Activated CD8-positive, alpha-beta T cell treated with anti-CD3 and anti-CD28 coated beads for 36 hours (primary cell): Measurements from ENCODE around the gene STIL. TPM values are rescaled to one million over a fixed set of nuclear protein-coding genes. Genes with fewer than 3 reads are reported as not detected.
A peak's percentile ranks its signal among the peaks of the same experiment; 100 is the strongest.
"Not testable (repeated sequence)": the region's sequence is repeated elsewhere in the genome, so short reads cannot be mapped to it uniquely, and the experiment has no call there.

ENCODE experiments used
- ATAC-seq: fragments of 200-7000 bp; cut with Tn5 transposase; one replicate; pipeline ENCODE4 v1.10.0; 2021; ENCODE audit warnings: mild to moderate bottlenecking, moderate library complexity
- CTCF ChIA-PET: fragments of 350-600 bp; sonication (Branson Sonifier 250); formaldehyde crosslinking; loops from one replicate; lab custom pipeline; 2021; ENCODE audit warnings: antibody characterized with exemption; lab: Charles Lee
- POLR2A ChIA-PET: fragments of 350-600 bp; sonication (Branson Sonifier 250); formaldehyde crosslinking; loops from one replicate; lab custom pipeline; 2021; ENCODE audit warnings: antibody characterized with exemption; lab: Charles Lee
- DNase-seq: peaks from one replicate; pipeline ENCODE4 v3.0.0-alpha.2; 2020
- H3K27ac Mint-ChIP-seq: one replicate; pipeline ENCODE4 v1.8.0; 2021; ENCODE audit warnings: mild to moderate bottlenecking, mixed read lengths
- H3K27me3 Mint-ChIP-seq: one replicate; pipeline ENCODE4 v1.8.0; 2021; ENCODE audit warnings: mixed read lengths
- H3K36me3 Mint-ChIP-seq: one replicate; pipeline ENCODE4 v1.8.0; 2021; ENCODE audit warnings: low read depth, mixed read lengths
- H3K4me1 Mint-ChIP-seq: one replicate; pipeline ENCODE4 v1.8.0; 2021; ENCODE audit warnings: low read depth, mixed read lengths
- H3K4me3 Mint-ChIP-seq: one replicate; pipeline ENCODE4 v1.8.0; 2021; ENCODE audit warnings: mild to moderate bottlenecking, moderate library complexity, mixed read lengths
- H3K9me3 Mint-ChIP-seq: one replicate; pipeline ENCODE4 v1.8.0; 2021; ENCODE audit warnings: mixed read lengths
- intact Hi-C: fragments of 100-400 bp; cut with micrococcal nuclease; formaldehyde crosslinking; loops from one replicate; pipeline ENCODE4 v1.10.0; 2022
- total RNA-seq, 2 experiments: library from RNA; stranded (reverse); gene quantifications; one replicate each; pipeline ENCODE4 v1.2.3, GENCODE V29; 2021
- TF ChIP-seq, protein P1 (sequence below): fragments of 200-600 bp; IDR thresholded peaks from one replicate; pipeline ENCODE4 v1.8.0; 2022; ENCODE audit warnings: antibody characterized with exemption, mild to moderate bottlenecking

The STIL gene
- total RNA-seq, 2 experiments from 2014 or later: 22.8 to 24.5 TPM

DNA sequence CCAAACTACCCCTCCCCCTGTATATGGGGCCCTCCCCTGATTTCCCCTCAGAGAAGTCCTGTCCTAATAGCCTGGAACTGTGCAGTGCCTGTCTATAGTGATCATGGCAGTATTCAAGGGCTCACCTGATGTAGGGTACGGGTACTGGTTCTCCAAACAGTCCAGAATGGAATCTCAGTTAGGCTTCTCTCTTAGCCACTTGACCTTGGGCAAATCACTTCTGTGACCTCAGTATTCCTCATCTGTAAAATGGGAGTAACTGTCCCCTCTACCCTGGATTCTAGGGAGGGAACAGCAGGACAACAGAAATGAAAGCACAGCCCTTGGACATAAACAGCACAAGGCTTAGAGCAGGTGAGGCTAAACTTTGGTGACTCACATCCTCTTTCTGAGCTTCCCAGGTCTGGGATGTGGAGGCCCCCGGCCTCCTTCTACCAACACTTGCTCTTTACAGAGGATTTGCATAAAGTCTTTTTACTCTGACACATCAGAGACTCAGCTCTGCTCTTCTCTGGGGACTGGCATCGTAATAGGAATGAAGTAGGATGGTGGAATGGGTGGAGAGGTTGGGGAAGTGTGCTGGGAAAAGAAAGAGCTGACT is 104.1 kb downstream of the STIL start:
- Mint-ChIP-seq H3K27me3 (peaks cover 4% of the 10 kb centered on the region), H3K4me3 (no peak overlapping the region), H3K9me3 (no peaks in the 10 kb centered on the region), H3K27ac (no peak overlapping the region), H3K36me3 (no peaks in the 10 kb centered on the region), H3K4me1 (no peaks in the 10 kb centered on the region)
- TF ChIP-seq, protein P1, sequence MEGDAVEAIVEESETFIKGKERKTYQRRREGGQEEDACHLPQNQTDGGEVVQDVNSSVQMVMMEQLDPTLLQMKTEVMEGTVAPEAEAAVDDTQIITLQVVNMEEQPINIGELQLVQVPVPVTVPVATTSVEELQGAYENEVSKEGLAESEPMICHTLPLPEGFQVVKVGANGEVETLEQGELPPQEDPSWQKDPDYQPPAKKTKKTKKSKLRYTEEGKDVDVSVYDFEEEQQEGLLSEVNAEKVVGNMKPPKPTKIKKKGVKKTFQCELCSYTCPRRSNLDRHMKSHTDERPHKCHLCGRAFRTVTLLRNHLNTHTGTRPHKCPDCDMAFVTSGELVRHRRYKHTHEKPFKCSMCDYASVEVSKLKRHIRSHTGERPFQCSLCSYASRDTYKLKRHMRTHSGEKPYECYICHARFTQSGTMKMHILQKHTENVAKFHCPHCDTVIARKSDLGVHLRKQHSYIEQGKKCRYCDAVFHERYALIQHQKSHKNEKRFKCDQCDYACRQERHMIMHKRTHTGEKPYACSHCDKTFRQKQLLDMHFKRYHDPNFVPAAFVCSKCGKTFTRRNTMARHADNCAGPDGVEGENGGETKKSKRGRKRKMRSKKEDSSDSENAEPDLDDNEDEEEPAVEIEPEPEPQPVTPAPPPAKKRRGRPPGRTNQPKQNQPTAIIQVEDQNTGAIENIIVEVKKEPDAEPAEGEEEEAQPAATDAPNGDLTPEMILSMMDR: no peak
- intact Hi-C loops: no loop called here
- CTCF ChIA-PET: interaction anchor here (2.2 kb wide), 1 partner anchor 17 kb away, joined by 10 read pairs; no protein-coding TSS in a partner anchor
- POLR2A ChIA-PET: no interaction called here
- ATAC-seq (no peak), DNase-seq (no peak)

DNA sequence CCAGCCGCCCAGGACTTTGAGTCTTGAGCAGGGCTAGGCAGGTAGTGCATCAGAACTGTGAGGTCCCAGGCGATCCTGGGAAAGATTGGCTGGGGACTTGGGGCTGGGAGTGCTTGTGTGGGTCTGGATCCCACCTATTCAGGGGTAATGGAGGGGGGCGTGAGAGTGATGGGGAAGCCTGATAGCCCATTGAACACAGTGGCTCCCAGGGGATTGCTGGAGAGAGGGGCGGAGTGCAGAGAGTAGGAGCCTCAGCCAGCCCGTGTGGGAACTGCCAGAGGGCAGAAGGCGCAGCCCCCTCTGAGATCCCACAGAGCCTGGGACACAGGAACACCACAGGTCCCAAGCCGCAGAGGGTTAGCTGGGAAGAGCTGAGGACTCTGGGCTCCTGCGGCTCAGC is 104.9 kb downstream of the STIL start:
- Mint-ChIP-seq H3K4me1 (no peaks in the 10 kb centered on the region), H3K4me3 (no peak overlapping the region), H3K9me3 (no peaks in the 10 kb centered on the region), H3K27me3 (peaks cover 7% of the 10 kb centered on the region), H3K36me3 (no peaks in the 10 kb centered on the region), H3K27ac (no peak overlapping the region)
- no peak for DNase-seq
- ChIA-PET CTCF (no interaction called here), POLR2A (no interaction called here)
- intact Hi-C loops: no loop called here
- TF ChIP-seq, protein P1: no peak
- no peak for ATAC-seq

DNA sequence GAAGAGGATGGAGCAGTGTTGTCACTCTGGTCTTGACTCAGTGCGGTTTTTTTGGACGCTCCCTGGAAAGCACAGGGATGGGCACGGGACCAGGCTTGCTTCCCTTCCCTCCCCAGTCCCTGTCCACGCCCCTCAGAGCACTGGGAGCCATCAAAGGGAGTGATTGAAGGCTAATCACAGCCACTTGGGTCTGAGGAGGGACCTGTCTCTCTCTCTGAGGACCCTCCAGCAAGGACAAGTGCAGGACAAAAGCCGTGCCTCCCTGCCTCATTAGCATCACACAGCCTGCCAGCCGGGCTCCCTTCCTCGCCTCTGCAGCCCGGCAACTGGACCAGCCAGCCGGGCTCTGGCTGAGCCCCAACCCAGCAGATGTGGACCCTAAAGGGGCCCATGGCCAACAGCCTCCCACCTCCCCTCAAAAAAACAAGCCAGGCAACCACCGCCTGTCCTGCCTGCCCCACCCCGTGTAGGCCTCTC is 105.5 kb downstream of the STIL start:
- ChIA-PET POLR2A (no interaction called here), CTCF (interaction anchor here (1.2 kb wide), 1 partner anchor 34 kb away, joined by 3 read pairs; no protein-coding TSS in a partner anchor)
- DNase-seq: no peak
- intact Hi-C loops: no loop called here
- H3K36me3 Mint-ChIP-seq: no peaks in the 10 kb centered on the region
- H3K4me3 Mint-ChIP-seq: no peak overlapping the region
- peaks cover 12% of the 10 kb centered on the region for H3K27me3 Mint-ChIP-seq
- no peaks in the 10 kb centered on the region for H3K9me3 Mint-ChIP-seq
- ATAC-seq: no peak
- TF ChIP-seq, protein P1: no peak
- H3K27ac Mint-ChIP-seq: no peak overlapping the region
- H3K4me1 Mint-ChIP-seq: no peaks in the 10 kb centered on the region

DNA sequence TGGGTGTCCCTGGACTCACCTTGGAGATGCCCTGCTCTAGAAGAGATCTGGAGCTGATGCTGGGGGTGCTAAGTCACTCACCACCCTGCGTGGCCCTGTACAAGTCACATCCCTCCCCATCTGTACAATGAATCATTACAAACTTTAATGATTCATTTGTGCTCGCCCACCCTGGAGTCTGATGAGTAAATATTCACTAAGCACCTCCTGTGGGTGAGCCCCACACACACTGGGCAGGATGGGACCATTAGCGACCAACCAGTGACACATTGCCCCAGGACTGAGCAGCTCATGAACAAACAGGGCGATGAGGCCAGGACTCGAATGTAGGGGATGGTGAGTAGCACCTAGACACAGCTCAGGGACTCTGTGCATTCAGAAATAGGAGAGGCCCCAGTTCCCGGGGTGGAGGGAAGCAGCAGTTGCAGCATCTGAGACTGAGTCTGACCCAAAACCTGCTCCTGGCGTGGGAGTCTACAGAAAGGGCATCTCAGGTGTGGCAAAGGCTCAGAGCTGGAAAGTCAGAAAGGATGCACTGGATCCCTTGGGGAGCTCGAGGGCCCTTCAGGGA is 106.1 kb downstream of the STIL start:
- TF ChIP-seq, protein P1: no peak

DNA sequence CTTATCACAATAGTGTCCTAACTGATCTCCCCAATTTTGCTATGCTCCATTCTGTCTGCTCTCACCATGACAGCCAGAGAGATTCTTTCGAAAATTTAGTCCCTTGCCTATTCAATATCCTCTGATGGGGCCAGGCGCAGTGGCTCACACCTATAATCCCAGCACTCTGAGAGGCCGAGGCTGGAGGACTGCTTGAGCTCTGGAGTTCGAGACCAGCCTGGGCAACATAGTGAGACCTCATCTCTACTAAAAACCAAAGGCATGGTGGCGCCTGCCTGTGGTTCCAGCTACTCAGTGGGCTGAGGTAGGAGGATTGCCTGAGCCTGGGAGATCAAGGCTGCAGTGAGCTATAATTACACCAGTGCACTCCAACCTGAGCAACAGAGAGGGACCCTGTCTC is 108.0 kb downstream of the STIL start:
- intact Hi-C loops: no loop called here
- ATAC-seq: no peak
- CTCF ChIA-PET: no interaction called here
- Mint-ChIP-seq H3K9me3 (peaks cover 2% of the 10 kb centered on the region), H3K4me3 (no peak overlapping the region), H3K27ac (no peak overlapping the region), H3K27me3 (peaks cover 16% of the 10 kb centered on the region), H3K36me3 (no peaks in the 10 kb centered on the region), H3K4me1 (no peaks in the 10 kb centered on the region)
- POLR2A ChIA-PET: no interaction called here
- TF ChIP-seq, protein P1: no peak
- DNase-seq: no peak

More for the DNA sequence above, 106.1 kb downstream of the STIL start:
- Mint-ChIP-seq H3K36me3 (no peaks in the 10 kb centered on the region), H3K27ac (no peak overlapping the region), H3K4me1 (no peaks in the 10 kb centered on the region), H3K27me3 (peaks cover 16% of the 10 kb centered on the region), H3K9me3 (peaks cover 2% of the 10 kb centered on the region), H3K4me3 (no peak overlapping the region)
- intact Hi-C loops: no loop called here
- no peak for DNase-seq
- peak; percentile 73 for ATAC-seq
- CTCF ChIA-PET: interaction anchor here (1.2 to 1.5 kb wide), 2 partner anchors 14 to 33 kb away, joined by 3 to 6 read pairs; no protein-coding TSS in a partner anchor
- POLR2A ChIA-PET: no interaction called here

DNA sequence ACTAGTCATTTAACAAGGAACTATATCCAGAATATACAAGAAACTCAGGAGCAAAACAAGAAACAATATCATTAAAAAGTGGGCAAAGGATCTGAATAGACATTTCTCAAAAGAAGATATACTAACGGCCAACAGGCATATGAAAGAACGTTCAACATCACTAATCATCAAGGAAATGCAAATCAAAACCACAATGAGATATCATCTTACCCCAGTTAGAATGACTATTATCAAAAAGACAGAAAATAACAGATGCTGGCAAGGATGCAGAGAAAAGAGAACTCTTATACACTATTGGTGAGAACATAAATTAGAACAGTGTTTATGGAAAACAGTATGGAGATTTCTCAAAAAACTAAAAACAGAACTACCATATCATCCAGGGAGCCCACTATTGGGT is 110.4 kb downstream of the STIL start:
- intact Hi-C loops, H3K27ac Mint-ChIP-seq, H3K4me1 Mint-ChIP-seq, H3K36me3 Mint-ChIP-seq, H3K4me3 Mint-ChIP-seq, ATAC-seq, POLR2A ChIA-PET, DNase-seq, H3K9me3 Mint-ChIP-seq: not testable (repeated sequence)
- CTCF ChIA-PET: interaction anchor here (0.7 to 1.8 kb wide), 2 partner anchors 9 to 10 kb away, joined by 3 to 7 read pairs; no protein-coding TSS in a partner anchor
- H3K27me3 Mint-ChIP-seq: peaks cover 29% of the 10 kb centered on the region
